Left cardiac atrium (tissue), 4 donors: ENCODE results near the gene SMIM32. TPM values are rescaled to one million over a fixed set of nuclear protein-coding genes. Genes with fewer than 3 reads are reported as not detected.

ENCODE experiments used
- ATAC-seq, 2 donors: fragments of 200-7000 bp; cut with Tn5 transposase; one replicate each; pipeline ENCODE4 v1.9.1; 2020; ENCODE audit warnings: mild to moderate bottlenecking in 2 of 2, moderate library complexity in 2 of 2
- DNase-seq: peaks from one replicate; pipeline ENCODE4 v3.0.0-alpha.2; 2020
- intact Hi-C, 2 donors: fragments of 100-400 bp; cut with DNase I; formaldehyde crosslinking; loops; one replicate each; pipeline versions ENCODE4 v1.14.1 to v1.15.1; 2022 to 2023
- long read RNA-seq: library from polyadenylated mRNA; unstranded; transcript quantifications from one replicate; pipeline ENCODE4 v2.0.0, GENCODE V29; 2021
- total RNA-seq, 2 donors: library from RNA; stranded (reverse); fragmentation: NEBNext Ultra II Directional; extraction: Animal tissue kit (Norgen Biotek cat#: 25700); gene quantifications; one replicate each; pipeline ENCODE4 v1.2.1, GENCODE V29; 2021
- donor health status: DM: no; HTN: yes; CAD: no.
- donor health status: DM: no; HTN: yes; CAD: no; lungs with severe emphysema.
- donor health status: DM: yes; HTN: yes; CAD: no.
- donor health status: Dilated cardiomyopathy.

Gene SMIM32
- total RNA-seq, result not detected
- long read RNA-seq, result 0 reads

DNA sequence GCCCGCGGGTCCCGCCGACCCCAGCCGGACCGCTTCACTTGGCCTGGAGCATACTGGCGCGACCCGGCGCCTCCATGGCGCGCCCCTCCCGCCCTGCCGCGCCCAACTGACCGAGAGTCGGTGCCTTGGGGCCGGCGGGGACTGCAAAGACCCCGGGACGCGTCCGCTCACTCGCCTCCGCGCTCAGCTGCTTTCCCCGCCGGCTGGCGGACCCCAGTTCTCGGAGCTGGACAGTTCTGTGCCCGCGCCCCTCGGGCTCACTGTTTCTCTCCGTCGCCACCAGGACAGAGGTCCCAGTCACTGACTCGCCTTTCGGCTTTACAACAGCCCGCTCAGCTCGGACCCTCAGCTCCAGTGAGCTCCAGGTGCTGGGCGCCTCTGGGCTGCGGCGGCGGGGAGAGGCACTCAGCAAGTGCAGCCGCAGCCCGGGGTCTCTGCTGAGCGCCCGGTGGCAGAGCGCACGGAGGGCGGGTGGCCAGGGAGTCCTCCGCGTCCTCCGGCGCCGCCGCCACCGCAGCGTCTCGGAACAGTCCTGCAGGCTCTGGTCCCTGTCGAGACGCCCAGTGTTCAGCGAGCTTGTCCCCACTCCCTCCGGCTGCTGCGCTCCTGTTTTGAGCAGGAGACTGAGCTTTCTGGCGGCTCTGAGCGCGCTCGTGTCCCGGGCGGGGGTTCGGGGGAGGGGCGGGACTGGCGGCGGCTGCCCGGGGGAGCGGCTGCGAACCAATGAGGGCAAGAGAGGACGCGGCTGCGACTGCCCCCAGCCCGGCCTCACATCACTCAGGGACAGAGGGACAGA lies at the start of gene SMIM32:
Gene SMIM32 (minus strand): TSS at position 637 of the 796 bp plus-strand sequence. CDS start 638 bp downstream, outside the sequence.
- intact Hi-C loops, result no loop called here
- ATAC-seq (peak; percentile 32 to 66), DNase-seq (no peak)

DNA sequence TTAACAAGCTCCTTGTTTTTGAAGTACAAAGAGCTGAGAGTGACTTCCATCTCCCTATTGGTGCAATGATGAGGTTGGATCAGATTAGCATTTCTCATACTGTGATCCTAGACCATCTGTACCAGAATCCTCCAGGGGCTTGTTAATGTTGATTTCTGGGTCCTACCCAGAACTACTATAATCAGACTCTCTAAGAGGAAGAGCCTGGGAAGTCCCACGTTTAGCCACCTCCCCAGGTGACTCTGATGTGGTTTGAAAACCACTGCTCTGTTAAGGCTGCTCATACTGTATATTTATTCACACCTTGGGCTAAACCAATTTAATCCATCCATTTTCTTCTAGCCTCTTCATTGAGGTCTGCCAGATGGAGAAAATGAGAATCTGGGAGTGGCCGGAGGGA lies 49.6 kb upstream of the SMIM32 start:
- intact Hi-C loops, result loop anchor here (5.0 to 10.0 kb wide), 3 partner anchors 182 to 442 kb away; no protein-coding TSS in a partner anchor
- ATAC-seq, result no peak
- no peak for DNase-seq

DNA sequence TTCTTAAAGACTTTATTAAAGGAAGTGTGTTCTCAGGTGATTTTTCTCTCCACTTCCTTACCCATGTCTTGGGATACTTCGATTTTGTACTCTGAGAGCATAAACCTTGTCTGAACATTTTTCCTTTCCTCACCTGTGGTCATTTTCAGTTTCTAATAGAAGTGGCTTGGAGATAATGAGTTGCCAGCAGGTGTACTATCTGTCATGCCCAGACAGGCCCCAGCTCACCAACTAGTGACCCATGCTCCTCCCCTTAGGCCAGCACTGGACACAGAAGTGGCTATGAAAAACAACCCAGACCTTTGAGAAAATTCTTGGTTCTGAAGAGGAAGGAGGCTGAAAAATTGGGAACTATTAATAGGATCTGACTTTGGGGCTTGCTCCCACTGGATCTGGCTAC lies 49.2 kb upstream of the SMIM32 start:
- no peak for ATAC-seq
- intact Hi-C loops, result loop anchor here (5.0 to 10.0 kb wide), 3 partner anchors 183 to 443 kb away; no protein-coding TSS in a partner anchor
- DNase-seq, result no peak

DNA sequence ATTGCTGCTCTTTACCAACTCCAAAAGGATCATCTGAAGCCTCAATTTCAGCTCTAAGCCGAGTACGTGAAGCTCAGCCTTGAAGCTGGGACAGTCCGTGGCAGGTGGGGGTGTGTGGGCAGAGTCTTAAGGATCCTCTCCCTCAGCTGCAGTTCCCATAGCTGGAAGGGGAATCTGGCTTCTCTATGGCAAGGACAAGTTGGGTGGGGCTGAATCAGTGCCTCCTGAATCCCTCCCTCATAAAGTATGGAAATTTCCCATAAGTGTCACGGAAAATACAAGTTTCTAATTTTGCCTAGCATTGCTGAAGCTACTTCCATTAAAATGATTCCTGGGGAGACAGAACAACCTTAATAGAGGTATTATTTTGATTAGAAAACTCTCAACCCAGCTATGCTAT lies 47.9 kb upstream of the SMIM32 start:
- no peak for DNase-seq
- ATAC-seq, result no peak
- intact Hi-C loops, result loop anchor here (5.0 to 10.0 kb wide), 3 partner anchors 184 to 444 kb away; no protein-coding TSS in a partner anchor

DNA sequence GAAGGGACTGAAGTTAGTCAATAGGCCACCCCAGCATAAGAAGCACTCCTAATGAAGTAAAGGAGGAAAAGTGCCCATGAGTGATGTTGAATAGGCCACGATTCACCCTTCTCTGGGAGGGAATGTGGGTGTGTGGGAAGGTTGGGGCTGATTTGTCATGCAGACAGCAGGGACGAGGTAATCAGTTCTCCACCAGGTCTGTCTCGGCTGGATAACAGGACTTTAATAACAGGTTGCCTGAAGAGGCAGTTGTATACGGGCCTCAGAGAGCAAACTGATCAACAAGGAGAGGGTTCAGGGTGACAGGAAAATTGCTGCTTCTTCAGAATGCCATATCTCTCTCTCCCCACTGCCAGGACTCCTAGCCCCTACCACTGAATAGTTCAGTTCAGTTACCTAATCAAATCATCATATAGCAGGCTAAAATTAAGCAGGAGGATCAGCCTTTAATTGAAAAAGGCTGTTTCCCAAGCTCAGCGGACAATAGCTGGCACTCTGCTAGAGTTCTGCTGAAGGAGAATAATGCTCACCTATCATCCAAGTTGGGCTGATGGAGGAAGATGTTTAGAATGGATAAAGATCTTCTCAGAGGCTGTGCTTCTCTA lies 43.6 kb upstream of the SMIM32 start:
- DNase-seq (no peak), ATAC-seq (no peak)
- intact Hi-C loops, result no loop called here

DNA sequence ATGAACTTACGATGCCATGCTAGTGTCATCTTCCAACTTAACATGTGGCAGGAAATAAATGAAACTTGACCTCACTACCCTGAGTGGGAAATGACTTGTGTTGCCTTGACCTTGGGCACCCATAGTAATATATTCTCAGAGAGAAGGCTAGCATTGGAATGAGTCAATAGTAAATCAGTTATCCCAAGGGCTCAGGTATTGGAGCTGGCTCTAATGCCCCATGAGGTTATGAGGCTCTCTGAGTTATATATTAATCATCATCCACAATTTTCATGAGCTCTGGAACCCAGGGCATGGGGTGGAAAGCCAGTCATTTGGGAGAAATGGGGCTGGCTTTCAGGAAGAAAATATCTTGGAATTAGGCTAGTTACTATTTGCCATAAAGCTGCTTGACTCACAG lies 42.4 kb upstream of the SMIM32 start:
- intact Hi-C loops, result no loop called here
- ATAC-seq (no peak), DNase-seq (no peak)

DNA sequence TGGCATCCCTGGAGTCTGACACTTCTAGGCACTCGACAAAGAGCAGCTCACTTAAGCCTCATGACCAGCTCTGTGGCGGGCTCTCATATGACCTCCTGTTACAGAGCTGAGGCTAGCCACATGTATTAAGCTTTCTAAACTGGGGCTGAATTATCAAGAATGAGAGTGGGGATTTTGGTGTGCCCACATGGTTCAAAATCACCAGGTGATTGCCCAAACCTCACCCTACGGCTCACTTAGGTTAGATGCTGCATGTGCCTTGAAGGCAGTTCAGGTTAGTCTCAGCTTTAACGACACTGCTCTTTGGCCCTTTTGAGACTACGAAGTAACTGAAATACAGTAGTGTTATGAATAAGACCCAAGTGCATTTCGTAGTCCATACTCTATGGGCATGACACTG lies 39.4 kb upstream of the SMIM32 start:
- intact Hi-C loops, result no loop called here

DNA sequence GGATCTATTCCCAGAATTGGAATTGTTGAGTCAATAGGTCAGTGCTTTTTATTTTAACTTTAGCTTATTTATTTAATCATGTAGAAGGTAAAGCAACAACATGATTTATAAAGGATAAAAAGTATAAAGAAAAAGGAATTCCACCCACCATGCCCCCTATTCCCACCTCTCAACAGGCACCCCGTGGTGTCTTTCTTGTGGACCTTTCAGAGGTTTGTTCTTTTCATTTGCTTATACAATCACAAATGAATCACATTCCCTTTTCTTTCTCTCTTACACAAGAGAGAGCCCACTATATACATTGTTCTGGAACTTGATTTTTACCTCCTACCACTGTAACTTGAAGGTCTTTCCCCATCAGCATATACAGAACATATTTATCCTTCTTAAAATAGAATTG lies 37.2 kb upstream of the SMIM32 start:
- DNase-seq, result no peak
- ATAC-seq, result no peak
- intact Hi-C loops, result no loop called here

More for the DNA sequence above, 39.4 kb upstream of the SMIM32 start:
- ATAC-seq (no peak), DNase-seq (no peak)

DNA sequence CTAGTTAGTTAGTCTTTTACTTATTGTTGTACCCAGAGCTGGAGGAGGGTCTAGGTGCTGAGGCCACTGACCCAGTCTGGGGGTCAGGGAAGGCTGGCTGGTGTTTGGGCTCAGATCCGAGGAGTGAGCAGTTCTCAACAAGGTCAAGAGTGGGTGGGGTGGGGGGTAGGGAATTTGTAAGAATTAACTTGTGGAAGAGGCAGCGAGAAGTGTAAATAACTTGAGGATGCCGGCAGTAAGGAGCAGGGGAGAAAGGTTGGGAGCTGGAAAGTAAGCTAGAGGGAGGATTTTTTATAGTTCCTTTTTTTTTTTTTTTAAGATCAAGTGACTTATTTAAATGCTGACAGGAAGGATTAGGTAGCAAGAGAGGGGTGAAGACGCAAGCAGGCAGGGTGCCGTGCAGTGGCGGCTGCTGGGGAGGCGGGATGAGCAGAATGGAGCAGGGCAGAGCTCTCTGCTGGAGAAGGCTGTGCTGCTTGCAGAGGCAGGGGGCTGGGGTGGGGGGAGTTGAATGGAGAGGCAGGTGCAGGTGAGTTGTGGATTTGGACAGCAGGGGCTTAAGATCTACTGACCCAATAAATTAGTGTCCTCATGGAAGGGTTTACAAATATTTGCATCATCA lies 35.3 kb upstream of the SMIM32 start:
- no peak for DNase-seq
- intact Hi-C loops, result no loop called here
- no peak for ATAC-seq

DNA sequence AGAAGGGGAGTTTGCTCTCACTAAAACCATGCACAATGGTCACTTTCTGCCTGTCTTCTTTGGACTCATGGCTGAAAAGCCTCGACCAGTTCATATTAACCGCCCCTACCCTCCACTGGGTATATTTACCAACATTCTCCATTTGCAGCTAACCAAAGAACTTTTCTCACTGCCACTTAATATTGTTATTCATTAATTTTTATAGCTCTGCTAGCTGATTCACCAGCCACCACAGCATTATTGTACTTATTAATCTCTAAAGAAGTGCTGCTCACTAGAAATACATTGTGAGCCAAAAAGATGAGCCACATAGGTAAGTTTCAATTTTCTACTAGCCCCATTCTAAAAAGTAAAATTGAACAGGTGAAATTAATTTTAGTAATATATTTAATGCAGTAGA lies 33.4 kb upstream of the SMIM32 start:
- DNase-seq, result no peak
- no peak for ATAC-seq
- intact Hi-C loops, result no loop called here

DNA sequence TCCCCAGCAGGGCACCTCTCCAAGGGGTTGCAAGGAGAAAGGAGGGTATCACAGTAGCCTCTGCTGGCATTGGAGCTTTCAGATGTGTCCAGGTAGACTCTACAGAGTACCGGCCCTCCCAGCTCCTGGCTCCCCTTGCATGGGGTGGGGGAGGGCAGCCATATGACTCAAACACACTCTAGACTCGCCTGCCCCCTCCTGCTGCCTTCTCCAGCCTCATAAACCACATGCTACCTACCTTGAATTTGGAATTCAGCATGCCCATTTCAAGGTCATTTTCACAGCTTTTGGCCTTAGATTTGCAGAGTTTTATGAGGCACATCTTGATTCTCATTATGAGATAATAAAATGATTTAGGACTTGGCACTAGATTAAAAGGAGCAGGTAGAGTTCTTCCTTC lies 32.8 kb upstream of the SMIM32 start:
- ATAC-seq, result no peak
- no peak for DNase-seq
- intact Hi-C loops, result no loop called here

DNA sequence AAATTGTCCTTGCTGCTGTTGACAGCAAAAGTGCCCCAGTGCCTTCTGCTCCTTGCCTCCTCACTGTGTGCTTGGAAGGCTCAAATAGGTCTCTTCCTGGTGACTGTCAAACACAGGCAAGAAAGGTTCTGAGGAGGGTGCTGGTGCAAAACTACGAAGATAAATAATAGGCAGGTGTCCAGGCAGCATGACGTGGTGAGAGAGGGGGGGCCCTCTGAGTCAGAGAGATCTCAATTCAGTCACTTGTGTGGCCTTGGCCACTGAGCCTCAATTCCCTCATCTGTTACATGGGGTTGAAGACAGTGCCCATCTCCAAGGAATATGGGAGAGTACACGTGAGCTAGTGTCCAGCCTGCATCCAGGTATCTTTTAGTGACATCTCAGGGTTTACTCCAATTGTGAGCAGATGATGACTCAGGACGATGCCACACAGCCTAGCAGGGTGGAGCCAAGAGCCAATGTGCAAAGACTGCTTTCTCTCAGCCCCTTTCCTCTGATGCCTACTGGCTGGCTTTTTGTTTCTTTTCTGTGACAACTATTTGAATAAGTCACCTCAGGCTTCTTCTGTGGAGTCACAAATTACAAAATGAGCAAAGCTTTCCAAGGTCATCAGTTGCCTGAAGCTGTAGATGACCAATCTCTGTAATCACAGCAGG lies 29.7 kb upstream of the SMIM32 start:
- ATAC-seq (no peak), DNase-seq (no peak)
- intact Hi-C loops, result no loop called here

DNA sequence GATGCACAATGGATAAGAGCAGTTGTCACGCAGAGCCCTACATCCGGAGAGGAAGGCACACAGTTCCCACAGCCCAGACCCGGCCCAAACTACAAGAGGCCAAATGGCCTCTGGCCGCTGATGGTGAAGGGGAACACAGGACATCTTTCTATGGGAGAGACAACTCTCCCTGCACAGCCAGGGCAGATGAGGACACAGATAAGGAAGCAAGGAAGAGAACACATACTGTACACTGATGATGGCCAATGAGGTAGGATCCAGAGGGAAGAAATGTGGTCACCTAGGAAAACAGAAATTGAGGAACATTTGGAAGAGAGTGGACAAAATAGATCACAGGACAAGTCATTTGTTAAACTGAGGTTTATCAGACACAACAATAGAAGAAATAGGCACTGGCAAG lies 28.4 kb upstream of the SMIM32 start:
- no peak for DNase-seq
- intact Hi-C loops, result no loop called here
- ATAC-seq, result no peak

DNA sequence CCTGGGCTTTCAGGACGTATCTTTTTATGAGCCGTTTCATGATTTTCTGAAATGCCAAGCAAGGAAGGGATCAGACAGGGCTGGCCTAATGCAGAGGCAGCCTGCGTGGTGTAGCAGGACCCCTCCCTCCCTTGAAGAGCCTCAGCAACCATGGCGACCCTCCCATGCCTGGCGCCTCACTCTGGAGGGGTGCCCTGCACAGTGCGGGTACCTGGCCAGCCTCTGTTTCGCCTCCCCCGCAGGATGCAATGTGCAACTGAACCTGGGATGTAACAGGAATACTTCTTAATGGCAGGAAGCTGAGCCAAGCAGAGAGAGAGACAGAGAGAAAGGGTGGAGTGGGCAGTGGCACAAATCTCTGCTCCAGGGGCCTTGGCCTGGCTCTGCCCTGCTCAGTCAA lies 23.3 kb upstream of the SMIM32 start:
- DNase-seq (no peak), ATAC-seq (no peak)
- intact Hi-C loops, result loop anchor here in 1 of 2 donors (10.0 kb wide), 2 partner anchors 271 to 651 kb away; no protein-coding TSS in a partner anchor

DNA sequence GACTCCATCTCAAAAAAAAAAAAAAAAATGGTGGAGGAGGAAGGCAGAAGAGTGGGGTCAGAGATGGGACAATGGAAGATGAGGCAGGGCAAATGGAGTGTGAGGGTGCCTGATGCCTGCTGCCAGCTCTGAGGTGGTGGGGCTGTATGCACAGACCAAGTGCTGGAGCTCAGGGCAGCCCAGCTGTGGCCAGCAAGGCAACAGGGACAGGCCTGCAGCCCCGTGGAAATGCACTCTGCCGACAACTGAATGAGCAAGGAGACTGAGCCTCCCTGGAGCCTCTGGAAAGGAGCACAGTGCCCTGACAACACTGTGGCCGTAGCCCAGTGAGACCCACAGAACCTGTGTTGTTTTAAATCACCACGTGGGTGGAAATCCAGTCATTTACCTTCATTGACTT lies 22.9 kb upstream of the SMIM32 start:
- ATAC-seq (no peak), DNase-seq (no peak)
- intact Hi-C loops, result loop anchor here in 1 of 2 donors (10.0 kb wide), 2 partner anchors 271 to 651 kb away; no protein-coding TSS in a partner anchor

DNA sequence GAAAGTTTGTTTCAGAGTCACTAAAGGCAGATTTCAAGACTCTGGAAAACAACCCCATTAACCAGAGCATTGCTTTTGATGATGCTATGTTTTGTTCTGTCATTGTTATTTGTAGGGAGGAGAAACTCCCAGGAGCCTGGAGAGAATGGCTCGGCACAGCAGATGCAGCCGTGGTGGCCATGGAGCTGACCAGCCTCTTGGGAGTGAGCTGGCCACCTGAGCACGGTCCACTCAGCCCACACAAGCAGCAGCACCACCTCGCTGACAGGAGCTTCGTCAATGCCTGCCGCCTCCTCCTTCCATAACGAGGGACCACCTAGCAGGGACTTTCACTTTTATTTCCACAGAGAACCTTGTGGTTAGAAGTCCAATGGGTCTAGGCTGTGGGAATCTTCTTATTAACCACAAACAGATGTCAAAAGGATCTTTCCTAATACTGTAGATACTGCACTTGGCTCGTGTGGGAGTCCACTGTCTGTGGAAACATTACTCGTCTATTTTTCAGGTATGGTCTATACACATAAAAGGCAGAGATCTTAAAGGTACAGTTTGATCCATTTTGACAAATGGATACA lies 21.0 kb upstream of the SMIM32 start:
- ATAC-seq, result no peak
- intact Hi-C loops, result loop anchor here (2.0 to 10.0 kb wide), 4 partner anchors 269 to 649 kb away; no protein-coding TSS in a partner anchor
- no peak for DNase-seq

DNA sequence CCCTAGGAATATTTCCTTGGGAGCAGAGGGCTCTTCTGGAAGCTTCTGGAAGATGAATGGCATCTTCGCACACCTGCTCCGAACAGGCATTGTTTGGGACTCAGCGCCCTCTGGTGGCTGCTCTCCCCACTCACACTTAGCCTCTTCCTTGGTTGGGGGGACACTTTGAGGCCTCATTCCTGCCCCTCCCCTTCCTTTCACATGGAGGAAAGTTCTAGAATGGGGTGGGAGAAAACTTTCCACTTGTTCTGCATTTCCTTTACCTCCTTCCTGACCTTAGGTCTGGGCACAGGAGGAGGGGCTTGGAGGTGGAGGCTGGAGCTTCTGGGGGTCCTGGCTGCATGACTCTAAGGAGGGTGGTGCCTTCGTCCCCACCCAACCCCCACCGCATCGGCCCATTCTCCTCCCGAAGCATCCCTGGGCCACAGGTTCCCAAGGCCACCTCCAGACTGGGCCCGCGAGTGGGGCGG lies 19.3 kb upstream of the SMIM32 start:
- DNase-seq (peak; percentile 62), ATAC-seq (peak in 1 of 2 donors; percentile 41)
- intact Hi-C loops, result loop anchor here (2.0 to 10.0 kb wide), 4 partner anchors 267 to 647 kb away; no protein-coding TSS in a partner anchor

DNA sequence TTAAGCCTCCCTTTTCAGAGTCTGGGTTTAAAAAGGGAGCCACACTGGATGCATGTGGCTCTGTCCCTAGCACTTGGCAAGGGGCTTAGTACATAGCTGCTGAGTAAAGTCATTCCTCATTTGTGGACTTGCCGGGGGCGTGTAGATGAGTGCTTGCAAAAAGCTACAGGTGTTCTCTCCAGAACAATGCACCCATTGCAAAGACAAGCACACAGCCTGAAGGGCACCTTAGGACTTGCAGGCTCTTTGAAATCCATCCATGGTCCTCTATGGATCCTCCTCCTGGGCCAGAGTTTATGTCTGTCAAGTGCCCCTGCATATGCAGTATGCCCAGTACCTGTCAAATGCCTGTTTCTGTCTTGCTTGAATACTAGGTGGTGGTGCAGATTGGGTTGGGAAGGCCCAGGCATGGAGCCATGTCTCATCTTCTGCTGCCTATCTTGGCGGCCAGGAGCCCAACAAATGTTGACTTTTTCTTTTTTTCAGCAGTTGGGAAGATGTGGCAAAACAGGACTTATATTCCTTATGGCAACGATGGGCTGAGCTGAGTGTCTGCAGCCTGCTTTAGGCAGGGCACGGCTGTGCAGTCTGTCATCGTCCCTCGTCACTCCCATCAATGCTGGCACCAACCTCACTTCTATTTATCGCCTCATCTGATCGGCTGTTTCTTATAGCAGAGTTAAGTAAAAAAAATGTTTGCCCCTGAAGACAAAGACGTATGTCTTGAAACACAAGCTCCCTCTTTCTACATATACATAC lies 18.5 kb upstream of the SMIM32 start:
- intact Hi-C loops, result loop anchor here (2.0 to 10.0 kb wide), 4 partner anchors 267 to 647 kb away; no protein-coding TSS in a partner anchor
- ATAC-seq (no peak), DNase-seq (no peak)
